K562 (cell line): ENCODE measurements around the gene RBM22. TPM values are rescaled to one million over a fixed set of nuclear protein-coding genes. Genes with fewer than 3 reads are reported as not detected.

Experiments
- ATAC-seq: fragments of 200-7000 bp; cut with Tn5 transposase; 3 replicates; pipeline ENCODE4 v1.9.1; 2020; ENCODE audit warnings: moderate library complexity
- BruUV-seq: library from RNA; stranded (reverse); fragments of 400-500 nt; replicated peaks from 2 replicates; lab custom pipeline; 2021; lab: Mats Ljungman, UMichigan
- CTCF ChIA-PET: fragments of 300-600 bp; formaldehyde crosslinking; extraction: SDS; loops from one replicate; lab custom pipeline; 2021; ENCODE audit warnings: low intra/inter-chr PET ratio; lab: Yijun Ruan, JAX
- POLR2A ChIA-PET: fragments of 300-600, 350-650 bp; sonication (Branson Sonifier 250); formaldehyde crosslinking; extraction: SDS; loops from one replicate; lab custom pipeline; 2021; ENCODE audit warnings: antibody characterized with exemption, inconsistent platforms; lab: Yijun Ruan, JAX
- DNase-seq, 4 experiments: peaks; one replicate each; pipeline versions ENCODE4 v3.0.0 to v3.0.0-alpha.2; 2011 to 2018; ENCODE audit warnings: low spot score in 3 of 4, mixed read lengths in 3 of 4; ENCODE audit errors: extremely low read depth in 1 of 4
- FAIRE-seq: peaks from 2 replicates; lab custom pipeline; 2011; peaks lifted over from hg19 to GRCh38; lab: Jason Lieb, UNC
- H2AFZ ChIP-seq: 2 replicates; pipeline ENCODE4 v1.6.0; 2011; ENCODE audit warnings: low read depth, low read length, control low read depth, inconsistent platforms
- H3K27ac ChIP-seq: fragments of 200-600 bp; 3 replicates; pipeline ENCODE4 v1.8.0; 2011; ENCODE audit warnings: low read depth, mild to moderate bottlenecking, control low read depth, inconsistent platforms, low read length, moderate library complexity, mixed read lengths; ENCODE audit errors: extremely low read depth
- H3K27me3 ChIP-seq, 2 experiments: fragments of 300-600 bp in 1 of 2; 2 replicates in 1 of 2; 3 replicates in 1 of 2; pipeline versions ENCODE4 v1.6.0 to v1.8.0; 2011; ENCODE audit warnings: inconsistent platforms in 2 of 2, low read length in 2 of 2, mild to moderate bottlenecking in 1 of 2, mixed read lengths in 1 of 2, moderate library complexity in 1 of 2; ENCODE audit not compliant: control insufficient read depth in 2 of 2, insufficient read depth in 2 of 2
- H3K36me3 ChIP-seq: fragments of 300-600 bp; 3 replicates; pipeline ENCODE4 v1.8.0; 2011; ENCODE audit warnings: mild to moderate bottlenecking, low read length, inconsistent platforms; ENCODE audit not compliant: control insufficient read depth, insufficient read depth
- H3K4me1 ChIP-seq, 2 experiments: fragments of 200-600 bp in 1 of 2; replicated peaks in 1 of 2; 2 replicates in 1 of 2; 3 replicates in 1 of 2; pipeline versions ENCODE4 v1.5.1 to v1.8.0; 2011; ENCODE audit warnings: inconsistent platforms in 2 of 2, low read length in 2 of 2, mild to moderate bottlenecking in 1 of 2, mixed read lengths in 1 of 2, moderate library complexity in 1 of 2; ENCODE audit not compliant: control insufficient read depth in 2 of 2, insufficient read depth in 2 of 2
- H3K4me2 ChIP-seq: 2 replicates; pipeline ENCODE4 v1.6.1; 2011; ENCODE audit warnings: low read length, control low read depth, inconsistent platforms, mixed read lengths; ENCODE audit not compliant: insufficient read depth
- H3K4me3 ChIP-seq: fragments of 200-600 bp; sonication (generic), shearing (Covaris generic); 2 replicates; pipeline ENCODE4 v1.5.1; 2016; ENCODE audit warnings: control low read depth, inconsistent platforms
- H3K79me2 ChIP-seq: fragments of 200-600 bp; 3 replicates; pipeline ENCODE4 v1.8.0; 2011; ENCODE audit warnings: low read length, inconsistent platforms; ENCODE audit not compliant: control insufficient read depth, insufficient read depth
- H3K9ac ChIP-seq, 2 experiments: 2 replicates each; pipeline versions ENCODE4 v1.6.0 to v1.6.1; 2011; ENCODE audit warnings: low read depth in 2 of 2, low read length in 2 of 2, control low read depth in 1 of 2, inconsistent platforms in 1 of 2, mild to moderate bottlenecking in 1 of 2, mixed read lengths in 1 of 2; ENCODE audit not compliant: insufficient read depth in 1 of 2
- H3K9me1 ChIP-seq: one replicate; pipeline ENCODE4 v1.6.0; 2011; ENCODE audit warnings: inconsistent platforms, mild to moderate bottlenecking, low read length, moderate library complexity; ENCODE audit not compliant: control insufficient read depth, insufficient read depth
- H3K9me3 ChIP-seq: replicated peaks from 2 replicates; pipeline ENCODE4 v1.5.1; 2011; ENCODE audit warnings: low read depth, low read length, inconsistent platforms; ENCODE audit not compliant: control insufficient read depth, insufficient read depth
- H4K20me1 ChIP-seq: replicated peaks from 2 replicates; pipeline ENCODE4 v1.6.1; 2011; ENCODE audit warnings: low read length, inconsistent platforms, mixed read lengths; ENCODE audit not compliant: control insufficient read depth, insufficient read depth
- CBX1 ChIP-seq: sonication (generic); IDR thresholded peaks from 2 replicates; pipeline ENCODE4 v1.6.1; 2016; ENCODE audit warnings: antibody characterized with exemption, low read depth, mild to moderate bottlenecking
- LARP7 ChIP-seq: fragments of 450-650 bp; IDR thresholded peaks from 2 replicates; pipeline ENCODE4 v1.6.1; 2016
- RAD21 ChIP-seq, 2 experiments: fragments of 250-450 bp in 1 of 2; fragments of 450-650 bp in 1 of 2; sonication (Bioruptor Pico) in 1 of 2; formaldehyde crosslinking in 1 of 2; IDR thresholded peaks in 1 of 2; conservative IDR thresholded peaks in 1 of 2; 2 replicates each; pipeline versions ENCODE4 v1.4.0 to v1.8.0; 2020 to 2022; ENCODE audit warnings: mild to moderate bottlenecking in 2 of 2, moderate library complexity in 1 of 2
- SIRT6 ChIP-seq: IDR thresholded peaks from one replicate; pipeline ENCODE4 v1.6.1; 2012; ENCODE audit warnings: low read depth, mild to moderate bottlenecking, control low read depth, inconsistent platforms, low read length, moderate library complexity
- SMC3 ChIP-seq: conservative IDR thresholded peaks from 2 replicates; pipeline ENCODE4 v1.6.1; 2011; ENCODE audit warnings: low read depth, low read length, improper control_type of control experiment; ENCODE audit not compliant: insufficient read depth
- ZBED1 ChIP-seq: IDR thresholded peaks from 2 replicates; pipeline ENCODE4 v1.6.1; 2014
- ZBTB1 ChIP-seq: sonication (generic); formaldehyde crosslinking; IDR thresholded peaks from 2 replicates; pipeline ENCODE4 v1.8.1; 2023; ENCODE audit warnings: missing genetic modification reagents, low read depth, mild to moderate bottlenecking, borderline replicate concordance
- ZNF324 ChIP-seq: fragments of 250-450 bp; sonication (Bioruptor Pico); IDR thresholded peaks from 2 replicates; pipeline ENCODE4 v1.4.0; 2020; ENCODE audit warnings: mild to moderate bottlenecking
- WGBS: fragments of 100-300 bp; shearing (Covaris generic); methylation state at CpG from one replicate; pipeline ENCODE4 v1.1.6; 2016; ENCODE audit warnings: low coverage, mixed read lengths; ENCODE audit not compliant: insufficient coverage; ENCODE audit errors: missing lambda C conversion rate; 5-methylcytosine and 5-hydroxymethylcytosine counted together
- in situ Hi-C: fragments of 300-500 bp; cut with MboI; formaldehyde crosslinking; loops from 4 replicates; pipeline ENCODE4 v1.15.0; 2018; ENCODE audit warnings: inconsistent platforms, mixed read lengths
- intact Hi-C: fragments of 100-400 bp; cut with micrococcal nuclease; formaldehyde crosslinking; loops from 2 replicates; pipeline ENCODE4 v1.14.2; 2022
- polyA plus RNA-seq, 8 experiments: library from polyadenylated mRNA; depleted of rRNA in 4 of 8; stranded (reverse) in 5 of 8; unstranded in 3 of 8; fragments of >200 nt; fragmentation: Nextera tagmentation in 2 of 8; fragmentation: Illumina TruSeq in 1 of 8; extraction: Ambion mirVana in 2 of 8; extraction: Trizol in 1 of 8; gene quantifications; 2 replicates each; pipeline versions ENCODE4 v1.2.1 to v1.2.3, GENCODE V29; 2011 to 2014; ENCODE audit warnings: inconsistent platforms in 1 of 8, missing spikeins in 1 of 8
- total RNA-seq, 7 experiments: library from RNA; depleted of rRNA in 6 of 7; stranded (reverse); fragments of >200 nt in 6 of 7; fragmentation: Illumina TruSeq in 2 of 7; extraction: Trizol in 2 of 7; gene quantifications; 2 replicates each; pipeline versions ENCODE4 v1.2.1 to v1.2.3, GENCODE V29; 2011 to 2021; ENCODE audit warnings: low replicate concordance in 1 of 7
- TF ChIP-seq, protein P1 (sequence below), 2 experiments: fragments of 450-650 bp; formaldehyde crosslinking in 1 of 2; IDR thresholded peaks; 2 replicates each; pipeline versions ENCODE4 v1.4.0 to v1.6.1; 2014 to 2020; ENCODE audit warnings: mild to moderate bottlenecking in 2 of 2, borderline replicate concordance in 1 of 2, low read depth in 1 of 2
- TF ChIP-seq, protein P2 (sequence below): fragments of 200-800 bp; sonication (Bioruptor generic); IDR thresholded peaks from 2 replicates; pipeline ENCODE4 v1.6.1; 2017; ENCODE audit warnings: missing genetic modification characterization, missing compliant biosample characterization

RBM22 gene
- total and polyA plus RNA-seq, 9 of the 15 experiments (the other 6 are each of a cell fraction or from before 2014, with no cell fraction given), result 31.3 to 82.2 (median 44.8) TPM

DNA sequence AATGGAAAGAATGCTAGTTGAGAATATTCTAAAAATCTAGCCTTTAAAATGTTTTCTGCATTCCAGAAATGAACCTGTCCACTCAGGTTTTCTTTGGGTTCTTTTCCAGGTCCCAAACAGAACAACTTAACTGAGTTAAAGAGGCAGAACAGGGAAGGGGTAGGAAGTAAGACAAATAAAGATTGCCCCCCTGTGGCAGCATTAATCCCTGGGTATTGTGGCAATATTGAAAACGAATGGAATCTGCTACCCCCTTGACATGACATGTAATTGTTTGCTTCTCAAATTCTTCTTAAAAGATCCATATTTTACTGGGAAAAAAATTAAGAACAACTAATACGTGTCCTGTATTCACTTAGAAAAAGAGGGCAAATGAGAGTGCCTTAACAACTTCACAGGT is 9.3 kb upstream of the RBM22 start:
- Histone ChIP-seq H3K9me1 (no peaks in the 10 kb centered on the region), H2AFZ (no peak overlapping the region), H3K36me3 (peaks cover 67% of the 10 kb centered on the region), H4K20me1 (0 out of 2 replicates have a peak, but pooled peaks cover 2% of the 10 kb centered on the region), H3K27ac (no peak overlapping the region), H3K4me1 (no peaks in the 10 kb centered on the region), H3K4me2 (no peak overlapping the region), H3K79me2 (no peaks in the 10 kb centered on the region), H3K9ac (no peak overlapping the region), H3K4me3 (no peak overlapping the region), H3K27me3 (no peaks in the 10 kb centered on the region), H3K9me3 (no peaks in the 10 kb centered on the region)
- CTCF ChIA-PET, result interaction anchor here (1.4 to 2.3 kb wide), 2 partner anchors 148 to 149 kb away, joined by 7 to 9 read pairs; no protein-coding TSS in a partner anchor
- intact Hi-C loops (loop anchor here (2.0 kb wide), 1 partner anchor 149 kb away; no protein-coding TSS in a partner anchor), in situ Hi-C loops (no loop called here)
- 66% methylated on average over 2 of the region's 2 CpGs for WGBS
- DNase-seq, result peak in 2 of 4 experiments; percentile 20 to 22
- peak; percentile 28; the same call in 1 of the 3 replicates for ATAC-seq
- BruUV-seq, result no TSS peak
- POLR2A ChIA-PET, result interaction anchor here (1.1 to 2.3 kb wide), 3 partner anchors 9 to 13 kb away, joined by 4 to 9 read pairs (median 5); partner anchors contain the start of gene RBM22
- FAIRE-seq, result no peak
- TF ChIP-seq SMC3 (0 out of 2 replicates have a peak, but pooled peaks have one; percentile 19), RAD21 (CRISPR knock-in tag; conservative IDR thresholded peaks at IDR 0.05 in 1 of 2, IDR thresholded peaks at IDR 0.05 in 1 of 2) (peak; percentile 31 to 50; a peak in 3 of 4 replicates), ZBTB1 (CRISPR knock-in tag) (no peak), ZNF324 (CRISPR knock-in tag) (no peak), CBX1 (no peak), LARP7 (no peak), ZBED1 (no peak), SIRT6 (no peak)
- TF ChIP-seq, protein P1, sequence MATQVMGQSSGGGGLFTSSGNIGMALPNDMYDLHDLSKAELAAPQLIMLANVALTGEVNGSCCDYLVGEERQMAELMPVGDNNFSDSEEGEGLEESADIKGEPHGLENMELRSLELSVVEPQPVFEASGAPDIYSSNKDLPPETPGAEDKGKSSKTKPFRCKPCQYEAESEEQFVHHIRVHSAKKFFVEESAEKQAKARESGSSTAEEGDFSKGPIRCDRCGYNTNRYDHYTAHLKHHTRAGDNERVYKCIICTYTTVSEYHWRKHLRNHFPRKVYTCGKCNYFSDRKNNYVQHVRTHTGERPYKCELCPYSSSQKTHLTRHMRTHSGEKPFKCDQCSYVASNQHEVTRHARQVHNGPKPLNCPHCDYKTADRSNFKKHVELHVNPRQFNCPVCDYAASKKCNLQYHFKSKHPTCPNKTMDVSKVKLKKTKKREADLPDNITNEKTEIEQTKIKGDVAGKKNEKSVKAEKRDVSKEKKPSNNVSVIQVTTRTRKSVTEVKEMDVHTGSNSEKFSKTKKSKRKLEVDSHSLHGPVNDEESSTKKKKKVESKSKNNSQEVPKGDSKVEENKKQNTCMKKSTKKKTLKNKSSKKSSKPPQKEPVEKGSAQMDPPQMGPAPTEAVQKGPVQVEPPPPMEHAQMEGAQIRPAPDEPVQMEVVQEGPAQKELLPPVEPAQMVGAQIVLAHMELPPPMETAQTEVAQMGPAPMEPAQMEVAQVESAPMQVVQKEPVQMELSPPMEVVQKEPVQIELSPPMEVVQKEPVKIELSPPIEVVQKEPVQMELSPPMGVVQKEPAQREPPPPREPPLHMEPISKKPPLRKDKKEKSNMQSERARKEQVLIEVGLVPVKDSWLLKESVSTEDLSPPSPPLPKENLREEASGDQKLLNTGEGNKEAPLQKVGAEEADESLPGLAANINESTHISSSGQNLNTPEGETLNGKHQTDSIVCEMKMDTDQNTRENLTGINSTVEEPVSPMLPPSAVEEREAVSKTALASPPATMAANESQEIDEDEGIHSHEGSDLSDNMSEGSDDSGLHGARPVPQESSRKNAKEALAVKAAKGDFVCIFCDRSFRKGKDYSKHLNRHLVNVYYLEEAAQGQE (IDR thresholded peaks at IDR 0.05; ENCODE audit: borderline replicate concordance), result peak; percentile 17; the same call in 1 of the 2 replicates
- TF ChIP-seq, protein P1 (CRISPR knock-in tag; IDR thresholded peaks at IDR 0.05; ENCODE audit: low read depth), result no peak
- TF ChIP-seq, protein P2, sequence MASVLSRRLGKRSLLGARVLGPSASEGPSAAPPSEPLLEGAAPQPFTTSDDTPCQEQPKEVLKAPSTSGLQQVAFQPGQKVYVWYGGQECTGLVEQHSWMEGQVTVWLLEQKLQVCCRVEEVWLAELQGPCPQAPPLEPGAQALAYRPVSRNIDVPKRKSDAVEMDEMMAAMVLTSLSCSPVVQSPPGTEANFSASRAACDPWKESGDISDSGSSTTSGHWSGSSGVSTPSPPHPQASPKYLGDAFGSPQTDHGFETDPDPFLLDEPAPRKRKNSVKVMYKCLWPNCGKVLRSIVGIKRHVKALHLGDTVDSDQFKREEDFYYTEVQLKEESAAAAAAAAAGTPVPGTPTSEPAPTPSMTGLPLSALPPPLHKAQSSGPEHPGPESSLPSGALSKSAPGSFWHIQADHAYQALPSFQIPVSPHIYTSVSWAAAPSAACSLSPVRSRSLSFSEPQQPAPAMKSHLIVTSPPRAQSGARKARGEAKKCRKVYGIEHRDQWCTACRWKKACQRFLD, result no peak
